GM23338 (cell line): Measurements from ENCODE around the gene DAAM2. TPM values are rescaled to one million over a fixed set of nuclear protein-coding genes. Genes with fewer than 3 reads are reported as not detected.

Source experiments
- ATAC-seq: fragments of 200-7000 bp; cut with Tn5 transposase; 3 replicates; pipeline ENCODE4 v1.9.1; 2020
- DNase-seq: peaks from one replicate; pipeline ENCODE4 v3.0.0-alpha.2; 2015; ENCODE audit warnings: low spot score
- H2AFZ ChIP-seq: fragments of 200-600 bp; sonication (generic); 2 replicates; pipeline ENCODE4 v1.8.0; 2016; ENCODE audit warnings: antibody characterized with exemption, mild to moderate bottlenecking, moderate library complexity
- H3F3A ChIP-seq: fragments of 200-600 bp; sonication (generic); replicated peaks from 2 replicates; pipeline ENCODE4 v1.8.0; 2017; ENCODE audit warnings: antibody characterized with exemption, mixed run types, low read depth
- H3K27ac ChIP-seq: fragments of 200-600 bp; sonication (generic); 2 replicates; pipeline ENCODE4 v1.6.1; 2016; ENCODE audit warnings: low read depth
- H3K27me3 ChIP-seq: fragments of 200-600 bp; sonication (generic); 2 replicates; pipeline ENCODE4 v1.8.0; 2016; ENCODE audit warnings: mild to moderate bottlenecking, mixed run types, moderate library complexity; ENCODE audit not compliant: insufficient read depth
- H3K36me3 ChIP-seq: fragments of 200-600 bp; sonication (generic); 2 replicates; pipeline ENCODE4 v1.8.0; 2016; ENCODE audit warnings: mild to moderate bottlenecking; ENCODE audit not compliant: insufficient read depth
- H3K4me1 ChIP-seq: fragments of 200-600 bp; sonication (generic); 2 replicates; pipeline ENCODE4 v1.8.0; 2016; ENCODE audit warnings: mild to moderate bottlenecking, moderate library complexity; ENCODE audit not compliant: insufficient read depth
- H3K4me2 ChIP-seq: fragments of 200-600 bp; sonication (generic); 2 replicates; pipeline ENCODE4 v1.7.1; 2017; ENCODE audit warnings: mixed run types
- H3K4me3 ChIP-seq: fragments of 200-600 bp; sonication (generic); 2 replicates; pipeline ENCODE4 v1.6.1; 2016; ENCODE audit warnings: mixed run types
- H3K79me2 ChIP-seq: fragments of 200-600 bp; sonication (generic); replicated peaks from 2 replicates; pipeline ENCODE4 v1.8.0; 2017; ENCODE audit warnings: mild to moderate bottlenecking; ENCODE audit not compliant: insufficient read depth
- H3K9me2 ChIP-seq: fragments of 200-600 bp; sonication (generic); 2 replicates; pipeline ENCODE4 v1.8.0; 2017; ENCODE audit not compliant: insufficient read depth
- H4K20me1 ChIP-seq: fragments of 200-600 bp; sonication (generic); replicated peaks from 2 replicates; pipeline ENCODE4 v1.8.0; 2017; ENCODE audit warnings: mild to moderate bottlenecking; ENCODE audit not compliant: insufficient read depth
- H3K27ac Mint-ChIP-seq: 2 replicates; pipeline ENCODE4 v1.8.0; 2020; ENCODE audit warnings: inconsistent platforms, mild to moderate bottlenecking, moderate library complexity, mixed read lengths
- H3K27me3 Mint-ChIP-seq: 3 replicates; pipeline ENCODE4 v1.8.0; 2022; ENCODE audit warnings: low read depth, mild to moderate bottlenecking, moderate library complexity, mixed read lengths, inconsistent platforms; ENCODE audit not compliant: insufficient read depth, poor library complexity
- H3K36me3 Mint-ChIP-seq: 3 replicates; pipeline ENCODE4 v1.8.0; 2021; ENCODE audit warnings: low read depth, mild to moderate bottlenecking, inconsistent platforms, moderate library complexity, mixed read lengths
- H3K4me1 Mint-ChIP-seq: 3 replicates; pipeline ENCODE4 v1.8.0; 2020; ENCODE audit warnings: mild to moderate bottlenecking, inconsistent platforms, mixed read lengths
- H3K4me3 Mint-ChIP-seq: 3 replicates; pipeline ENCODE4 v1.8.0; 2021; ENCODE audit warnings: moderate library complexity, mild to moderate bottlenecking, inconsistent platforms, mixed read lengths
- H3K9me3 Mint-ChIP-seq: 3 replicates; pipeline ENCODE4 v1.8.0; 2020; ENCODE audit warnings: moderate library complexity, mild to moderate bottlenecking, inconsistent platforms, mixed read lengths
- CREB1 ChIP-seq: fragments of 250-450 bp; sonication (Bioruptor Pico); IDR thresholded peaks from 2 replicates; pipeline ENCODE4 v1.5.0; 2020; ENCODE audit warnings: low read depth, mild to moderate bottlenecking, moderate library complexity
- CTCF ChIP-seq, 2 experiments: fragments of 200-600 bp in 1 of 2; sonication (generic) in 1 of 2; conservative IDR thresholded peaks; 2 replicates each; pipeline versions ENCODE4 v1.5.1 to v1.6.1; 2016 to 2017; ENCODE audit warnings: antibody characterized with exemption in 2 of 2, low read depth in 2 of 2, mild to moderate bottlenecking in 2 of 2, moderate library complexity in 1 of 2
- EZH2 ChIP-seq: fragments of 200-600 bp; sonication (generic); IDR thresholded peaks from one replicate; pipeline ENCODE4 v1.8.0; 2017; ENCODE audit warnings: antibody characterized with exemption, mild to moderate bottlenecking, low read depth; ENCODE audit not compliant: unreplicated experiment
- EZH2phosphoT487 ChIP-seq: fragments of 200-600 bp; sonication (generic); IDR thresholded peaks from one replicate; pipeline ENCODE4 v1.8.1; 2018; ENCODE audit warnings: antibody characterized with exemption; ENCODE audit not compliant: unreplicated experiment
- JUNB ChIP-seq: IDR thresholded peaks from one replicate; pipeline ENCODE4 v1.6.1; 2016; ENCODE audit warnings: antibody characterized with exemption; ENCODE audit not compliant: unreplicated experiment
- NANOG ChIP-seq: IDR thresholded peaks from 2 replicates; pipeline ENCODE4 v1.6.1; 2016; ENCODE audit warnings: antibody characterized with exemption, borderline replicate concordance
- POLR2AphosphoS5 ChIP-seq: IDR thresholded peaks from 2 replicates; pipeline ENCODE4 v1.6.1; 2016; ENCODE audit warnings: antibody characterized with exemption, low read depth
- STAT1 ChIP-seq: IDR thresholded peaks from one replicate; pipeline ENCODE4 v1.6.1; 2016; ENCODE audit warnings: antibody characterized with exemption; ENCODE audit not compliant: unreplicated experiment
- ZNF114 ChIP-seq: fragments of 250-450 bp; sonication (Bioruptor Pico); IDR thresholded peaks from 2 replicates; pipeline ENCODE4 v1.5.0; 2020; ENCODE audit warnings: mild to moderate bottlenecking, moderate library complexity
- ZNF331 ChIP-seq: fragments of 250-450 bp; sonication (Bioruptor Pico); IDR thresholded peaks from 2 replicates; pipeline ENCODE4 v1.5.0; 2020; ENCODE audit warnings: low read depth, mild to moderate bottlenecking, moderate library complexity
- ZNF462 ChIP-seq: fragments of 250-450 bp; sonication (Bioruptor Pico); IDR thresholded peaks from 2 replicates; pipeline ENCODE4 v1.5.0; 2020; ENCODE audit warnings: mild to moderate bottlenecking, moderate library complexity
- polyA plus RNA-seq: library from polyadenylated mRNA; unstranded; fragments of >200 nt; fragmentation: Nextera tagmentation; extraction: Ambion mirVana; gene quantifications from 2 replicates; pipeline ENCODE4 v1.2.1, GENCODE V29; 2016
- total RNA-seq: library from RNA; depleted of rRNA; stranded (reverse); fragments of >200 nt; shearing (Covaris generic); gene quantifications from 2 replicates; pipeline ENCODE4 v1.2.3, GENCODE V29; 2014
- TF ChIP-seq, protein P1 (sequence below): IDR thresholded peaks from 2 replicates; pipeline ENCODE4 v1.6.1; 2016; ENCODE audit warnings: antibody characterized with exemption
- TF ChIP-seq, protein P2 (sequence below): IDR thresholded peaks from one replicate; pipeline ENCODE4 v1.6.1; 2018; ENCODE audit warnings: antibody characterized with exemption; ENCODE audit not compliant: unreplicated experiment

DAAM2 gene
- total and polyA plus RNA-seq, 2 experiments from 2014 or later: 1.4 to 4.9 TPM

- no peaks in the 10 kb centered on the region for H4K20me1 ChIP-seq
- H3K9me2 ChIP-seq: peaks cover 10% of the 10 kb centered on the region; the same call in 1 of the 2 replicates
- DNase-seq (no peak), ATAC-seq (no peak)
- no peak overlapping the region for H3K27ac Mint-ChIP-seq
- no peaks in the 10 kb centered on the region for H3K27me3 ChIP-seq
- no peaks in the 10 kb centered on the region for H3F3A ChIP-seq
- H3K4me1 Mint-ChIP-seq: no peaks in the 10 kb centered on the region; the same call in 2 of the 3 replicates
- H3K27me3 Mint-ChIP-seq: no peaks in the 10 kb centered on the region
- H3K9me3 Mint-ChIP-seq: no peaks in the 10 kb centered on the region
- H2AFZ ChIP-seq: no peak overlapping the region
- H3K4me3 Mint-ChIP-seq: no peak overlapping the region
- no peaks in the 10 kb centered on the region for H3K79me2 ChIP-seq
- TF ChIP-seq EZH2 (no peak), JUNB (no peak), NANOG (no peak), POLR2AphosphoS5 (no peak), ZNF114 (CRISPR knock-in tag) (no peak), ZNF462 (CRISPR knock-in tag) (no peak), EZH2phosphoT487 (no peak), STAT1 (no peak), CTCF (conservative IDR thresholded peaks at IDR 0.05; ENCODE audit: low read depth in 2 of 2) (no peak), CREB1 (no peak), ZNF331 (CRISPR knock-in tag) (no peak)
- TF ChIP-seq, protein P1, sequence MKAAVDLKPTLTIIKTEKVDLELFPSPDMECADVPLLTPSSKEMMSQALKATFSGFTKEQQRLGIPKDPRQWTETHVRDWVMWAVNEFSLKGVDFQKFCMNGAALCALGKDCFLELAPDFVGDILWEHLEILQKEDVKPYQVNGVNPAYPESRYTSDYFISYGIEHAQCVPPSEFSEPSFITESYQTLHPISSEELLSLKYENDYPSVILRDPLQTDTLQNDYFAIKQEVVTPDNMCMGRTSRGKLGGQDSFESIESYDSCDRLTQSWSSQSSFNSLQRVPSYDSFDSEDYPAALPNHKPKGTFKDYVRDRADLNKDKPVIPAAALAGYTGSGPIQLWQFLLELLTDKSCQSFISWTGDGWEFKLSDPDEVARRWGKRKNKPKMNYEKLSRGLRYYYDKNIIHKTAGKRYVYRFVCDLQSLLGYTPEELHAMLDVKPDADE: no peak
- TF ChIP-seq, protein P2, sequence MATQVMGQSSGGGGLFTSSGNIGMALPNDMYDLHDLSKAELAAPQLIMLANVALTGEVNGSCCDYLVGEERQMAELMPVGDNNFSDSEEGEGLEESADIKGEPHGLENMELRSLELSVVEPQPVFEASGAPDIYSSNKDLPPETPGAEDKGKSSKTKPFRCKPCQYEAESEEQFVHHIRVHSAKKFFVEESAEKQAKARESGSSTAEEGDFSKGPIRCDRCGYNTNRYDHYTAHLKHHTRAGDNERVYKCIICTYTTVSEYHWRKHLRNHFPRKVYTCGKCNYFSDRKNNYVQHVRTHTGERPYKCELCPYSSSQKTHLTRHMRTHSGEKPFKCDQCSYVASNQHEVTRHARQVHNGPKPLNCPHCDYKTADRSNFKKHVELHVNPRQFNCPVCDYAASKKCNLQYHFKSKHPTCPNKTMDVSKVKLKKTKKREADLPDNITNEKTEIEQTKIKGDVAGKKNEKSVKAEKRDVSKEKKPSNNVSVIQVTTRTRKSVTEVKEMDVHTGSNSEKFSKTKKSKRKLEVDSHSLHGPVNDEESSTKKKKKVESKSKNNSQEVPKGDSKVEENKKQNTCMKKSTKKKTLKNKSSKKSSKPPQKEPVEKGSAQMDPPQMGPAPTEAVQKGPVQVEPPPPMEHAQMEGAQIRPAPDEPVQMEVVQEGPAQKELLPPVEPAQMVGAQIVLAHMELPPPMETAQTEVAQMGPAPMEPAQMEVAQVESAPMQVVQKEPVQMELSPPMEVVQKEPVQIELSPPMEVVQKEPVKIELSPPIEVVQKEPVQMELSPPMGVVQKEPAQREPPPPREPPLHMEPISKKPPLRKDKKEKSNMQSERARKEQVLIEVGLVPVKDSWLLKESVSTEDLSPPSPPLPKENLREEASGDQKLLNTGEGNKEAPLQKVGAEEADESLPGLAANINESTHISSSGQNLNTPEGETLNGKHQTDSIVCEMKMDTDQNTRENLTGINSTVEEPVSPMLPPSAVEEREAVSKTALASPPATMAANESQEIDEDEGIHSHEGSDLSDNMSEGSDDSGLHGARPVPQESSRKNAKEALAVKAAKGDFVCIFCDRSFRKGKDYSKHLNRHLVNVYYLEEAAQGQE: no peak
- no peak overlapping the region for H3K4me3 ChIP-seq
- no peaks in the 10 kb centered on the region for H3K36me3 ChIP-seq
- no peaks in the 10 kb centered on the region for H3K36me3 Mint-ChIP-seq
- no peaks in the 10 kb centered on the region for H3K4me1 ChIP-seq
- no peak overlapping the region for H3K27ac ChIP-seq
- no peak overlapping the region for H3K4me2 ChIP-seq
These were observed 39.1 kb upstream of the DAAM2 start for GRCh38 chr6:39752835-39753724.
